GM21825 (cell line): ENCODE data around the gene TBX1.
A peak's percentile ranks its signal among the peaks of the same experiment; 100 is the strongest.
"Not testable (repeated sequence)": the region's sequence is repeated elsewhere in the genome, so short reads cannot be mapped to it uniquely, and the experiment has no call there.

Experiments
- ATAC-seq: cut with Tn5 transposase; IDR thresholded peaks from one replicate; pipeline ENCODE4 v1.9.1; 2021; ENCODE audit warnings: mild to moderate bottlenecking, moderate library complexity; ENCODE audit not compliant: unreplicated experiment

TBX1 gene

DNA sequence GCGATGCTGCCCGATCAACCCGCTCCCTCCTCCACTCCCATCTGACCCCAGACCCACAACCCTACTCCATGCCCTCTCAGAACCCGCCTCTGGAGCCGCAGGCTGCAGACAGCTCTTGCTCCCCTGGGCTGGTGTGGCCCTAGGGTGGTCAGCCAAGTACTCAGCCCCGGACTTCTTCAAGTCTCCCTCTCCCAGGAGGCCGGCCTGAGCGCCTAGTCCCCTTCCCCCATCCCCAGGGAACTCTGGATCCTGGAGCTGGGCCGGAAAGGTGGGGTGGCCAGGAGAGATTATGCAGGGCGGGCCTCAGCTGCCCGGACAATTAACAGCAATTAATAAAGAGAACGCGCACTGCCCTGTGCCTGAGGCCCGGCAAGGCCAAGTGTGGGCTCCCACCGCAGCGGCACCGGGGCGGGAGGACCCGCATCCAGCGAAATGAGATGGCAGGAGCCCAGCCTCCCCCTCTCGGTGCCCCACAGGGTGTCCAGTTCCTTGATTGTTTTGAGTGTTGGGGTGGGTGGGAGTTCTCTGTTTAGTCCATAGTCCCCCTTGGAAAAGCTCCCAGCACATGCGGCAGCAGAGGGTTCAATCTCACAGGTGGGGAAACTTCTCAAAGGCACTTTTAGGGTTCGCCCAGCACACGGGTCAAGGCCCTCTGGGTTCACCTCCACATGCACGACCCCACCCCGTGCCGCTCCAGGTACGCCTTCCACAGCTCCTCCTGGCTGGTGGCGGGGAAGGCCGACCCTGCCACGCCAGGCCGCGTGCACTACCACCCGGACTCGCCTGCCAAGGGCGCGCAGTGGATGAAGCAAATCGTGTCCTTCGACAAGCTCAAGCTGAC, 3.1 kb downstream of the TBX1 start:
- no peak for ATAC-seq

DNA sequence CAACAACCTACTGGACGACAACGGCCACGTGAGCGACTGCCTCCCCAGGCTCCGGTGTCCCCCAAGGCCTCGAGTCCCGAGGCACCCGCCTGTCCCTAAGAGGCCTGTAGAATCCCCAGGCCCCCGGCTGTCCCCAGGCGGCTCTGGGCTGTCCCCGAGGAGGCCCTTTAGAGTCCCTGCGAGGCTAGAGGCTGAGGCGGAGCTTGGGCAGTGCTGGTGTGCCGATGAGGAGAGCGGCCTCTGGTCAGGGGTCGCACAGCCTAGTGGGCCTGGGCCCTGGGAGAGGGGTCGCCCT, 3.7 kb downstream of the TBX1 start:
- no peak for ATAC-seq

DNA sequence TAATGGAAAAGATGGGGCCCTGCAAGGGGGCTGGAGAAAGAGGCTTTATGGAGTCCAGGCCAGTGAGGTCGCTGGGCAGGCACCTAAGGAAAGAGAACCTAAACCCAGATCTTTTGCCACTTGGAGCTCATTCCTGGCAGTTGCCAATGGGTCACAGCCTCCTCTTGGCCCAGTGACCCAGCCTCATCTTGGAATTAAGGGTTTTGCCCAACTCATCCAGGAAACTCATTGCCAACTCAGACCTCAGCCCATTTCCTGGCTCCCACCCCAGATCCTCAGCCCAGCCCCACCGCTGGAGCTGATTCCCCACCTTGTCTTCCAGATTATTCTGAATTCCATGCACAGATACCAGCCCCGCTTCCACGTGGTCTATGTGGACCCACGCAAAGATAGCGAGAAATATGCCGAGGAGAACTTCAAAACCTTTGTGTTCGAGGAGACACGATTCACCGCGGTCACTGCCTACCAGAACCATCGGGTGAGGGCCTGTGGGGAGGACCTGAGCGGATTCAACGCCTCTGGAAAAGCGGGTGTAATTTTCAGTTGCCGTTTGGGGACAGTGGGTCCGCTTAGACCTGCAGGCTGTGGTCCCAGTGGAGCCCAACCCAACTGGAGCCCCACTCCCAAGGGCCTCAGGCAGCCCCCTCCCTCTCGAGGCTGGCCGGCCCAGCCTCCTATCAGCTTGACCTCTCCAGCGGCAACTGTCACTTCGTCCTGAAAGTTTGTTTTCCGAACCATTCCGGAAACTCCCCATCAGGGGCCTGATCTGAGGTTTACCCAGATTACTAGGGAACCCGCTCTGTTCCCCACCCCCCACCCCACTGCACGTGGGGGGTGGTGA, 4.3 kb downstream of the TBX1 start:
- ATAC-seq, result no peak

DNA sequence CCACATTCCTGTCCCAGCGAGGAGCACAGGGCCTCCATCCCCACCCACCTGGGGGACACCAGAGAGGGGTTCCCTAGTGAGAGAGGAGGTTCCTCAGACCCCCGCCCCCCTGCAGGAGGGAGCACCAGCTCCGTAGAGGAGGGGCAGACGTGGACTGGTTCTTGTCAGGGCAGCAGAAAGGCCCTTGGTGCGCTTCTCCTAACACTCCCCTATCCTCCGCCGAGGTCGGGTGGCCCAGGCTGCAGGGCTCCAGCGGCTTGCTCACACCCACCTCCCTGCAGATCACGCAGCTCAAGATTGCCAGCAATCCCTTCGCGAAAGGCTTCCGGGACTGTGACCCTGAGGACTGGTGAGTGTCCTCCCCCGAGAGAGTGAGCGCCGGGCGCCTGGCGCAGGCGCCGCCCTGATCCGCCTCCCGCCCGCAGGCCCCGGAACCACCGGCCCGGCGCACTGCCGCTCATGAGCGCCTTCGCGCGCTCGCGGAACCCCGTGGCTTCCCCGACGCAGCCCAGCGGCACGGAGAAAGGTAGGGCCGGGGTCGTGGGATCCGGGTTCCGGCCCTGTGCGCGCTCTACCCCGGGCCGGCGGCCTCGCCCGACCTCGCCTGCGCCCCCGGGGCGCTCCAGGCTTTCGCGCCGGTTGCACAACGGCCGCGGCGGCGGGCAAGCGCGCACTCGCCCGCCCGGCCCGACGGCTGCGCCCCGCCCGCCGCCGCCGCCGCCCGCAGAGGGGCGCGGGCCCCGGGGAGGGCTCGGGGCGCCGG, 5.1 kb downstream of the TBX1 start:
- no peak for ATAC-seq

DNA sequence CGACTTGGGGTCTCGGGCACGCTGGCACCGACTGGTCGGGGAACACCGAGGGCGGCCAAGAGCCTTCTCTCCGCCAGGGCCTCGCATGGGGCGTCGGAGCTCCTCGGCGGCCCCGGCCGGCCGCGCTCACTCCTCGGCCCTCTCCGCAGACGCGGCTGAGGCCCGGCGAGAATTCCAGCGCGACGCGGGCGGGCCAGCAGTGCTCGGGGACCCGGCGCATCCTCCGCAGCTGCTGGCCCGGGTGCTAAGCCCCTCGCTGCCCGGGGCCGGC, 5.6 kb downstream of the TBX1 start:
- no peak for ATAC-seq

DNA sequence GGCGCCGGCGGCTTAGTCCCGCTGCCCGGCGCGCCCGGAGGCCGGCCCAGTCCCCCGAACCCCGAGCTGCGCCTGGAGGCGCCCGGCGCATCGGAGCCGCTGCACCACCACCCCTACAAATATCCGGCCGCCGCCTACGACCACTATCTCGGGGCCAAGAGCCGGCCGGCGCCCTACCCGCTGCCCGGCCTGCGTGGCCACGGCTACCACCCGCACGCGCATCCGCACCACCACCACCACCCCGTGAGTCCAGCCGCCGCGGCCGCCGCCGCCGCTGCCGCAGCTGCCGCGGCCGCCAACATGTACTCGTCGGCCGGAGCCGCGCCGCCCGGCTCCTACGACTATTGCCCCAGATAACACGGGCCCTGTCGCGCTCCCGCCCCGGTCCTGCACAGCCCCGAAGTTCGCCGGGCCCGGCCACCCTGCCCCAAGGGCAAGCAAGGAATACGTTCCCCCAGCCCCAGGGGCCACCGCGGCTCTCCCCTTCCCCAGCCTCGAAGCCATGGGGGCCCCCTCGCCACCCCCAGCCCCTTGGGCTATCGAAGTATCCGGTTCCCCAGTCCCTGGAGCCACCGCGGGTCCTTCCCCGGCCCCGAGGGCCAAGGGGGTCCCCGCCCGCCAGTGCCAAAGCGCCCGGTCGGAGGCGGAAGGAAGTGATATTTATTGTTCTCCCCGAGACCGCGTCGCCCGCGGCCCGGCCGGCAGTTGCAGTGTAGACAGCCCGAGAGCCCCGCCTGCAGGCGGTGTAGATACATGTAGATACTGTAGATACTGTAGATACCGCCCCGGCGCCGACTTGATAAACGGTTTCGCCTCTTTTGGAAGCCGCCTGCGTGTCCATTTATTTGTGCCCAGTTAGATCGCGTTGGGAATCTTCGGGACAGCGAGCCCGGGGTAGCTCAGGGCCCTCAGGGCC, 6.2 kb downstream of the TBX1 start:
- ATAC-seq, result no peak

DNA sequence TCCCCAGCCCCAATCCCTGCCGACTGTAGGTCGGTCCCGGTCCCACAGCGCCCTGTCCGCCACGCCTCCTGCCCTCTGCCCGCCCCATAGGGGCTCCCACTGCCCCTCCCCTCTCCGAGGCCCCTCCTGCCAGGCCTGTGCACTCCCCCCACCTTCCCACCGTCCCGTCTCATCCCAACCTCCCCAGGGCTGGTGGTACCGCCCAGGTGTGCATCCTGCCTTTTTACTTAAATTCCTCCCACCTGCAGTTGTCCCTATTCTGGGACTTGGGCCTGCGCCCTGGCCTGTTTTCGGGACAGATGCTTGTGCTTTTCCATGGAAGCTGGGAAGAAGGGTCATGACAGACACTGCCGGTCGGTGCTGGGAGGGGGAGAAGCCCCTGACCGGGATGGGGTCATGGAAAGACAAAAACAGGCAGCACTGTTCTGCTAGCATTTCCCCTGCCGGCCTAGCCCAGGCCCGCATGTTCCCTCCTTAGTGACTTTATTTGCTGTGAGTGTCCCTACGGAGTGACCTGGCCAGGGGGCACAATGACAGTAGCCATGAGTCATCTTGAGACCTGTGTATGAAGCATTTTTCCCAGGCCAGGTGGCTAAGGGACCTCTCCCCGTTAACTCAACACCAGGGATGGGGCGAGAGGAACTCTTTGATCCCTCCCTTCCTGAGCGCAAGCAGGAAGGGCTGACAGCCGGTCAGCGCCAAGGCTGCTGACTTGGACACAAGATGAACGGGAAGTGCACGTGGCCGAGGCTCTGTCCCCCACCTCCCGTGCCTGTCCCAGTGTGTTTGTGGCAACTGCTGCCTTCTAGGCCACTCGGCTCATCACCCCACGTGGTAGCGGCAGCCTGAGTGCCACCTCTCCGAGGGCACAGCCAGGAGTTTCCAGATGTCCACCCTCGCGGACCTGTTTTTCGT, 7.1 kb downstream of the TBX1 start:
- no peak for ATAC-seq

DNA sequence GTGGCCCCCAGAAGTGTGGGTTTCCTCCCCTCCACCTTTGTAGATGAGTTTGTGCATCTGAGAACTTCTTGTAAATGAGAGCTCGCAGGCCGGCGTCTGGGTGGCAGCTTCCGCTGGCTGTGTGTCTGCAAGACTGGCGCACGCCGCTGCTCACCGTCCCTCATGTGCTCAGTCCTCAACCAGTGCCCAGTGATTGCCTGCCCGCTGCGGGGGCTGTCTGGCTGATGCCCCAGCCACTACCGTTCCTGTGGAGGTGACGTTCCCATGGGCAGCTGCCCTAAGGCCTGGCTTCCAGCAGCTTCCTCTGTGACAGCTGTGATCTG, 8.8 kb downstream of the TBX1 start:
- no peak for ATAC-seq

DNA sequence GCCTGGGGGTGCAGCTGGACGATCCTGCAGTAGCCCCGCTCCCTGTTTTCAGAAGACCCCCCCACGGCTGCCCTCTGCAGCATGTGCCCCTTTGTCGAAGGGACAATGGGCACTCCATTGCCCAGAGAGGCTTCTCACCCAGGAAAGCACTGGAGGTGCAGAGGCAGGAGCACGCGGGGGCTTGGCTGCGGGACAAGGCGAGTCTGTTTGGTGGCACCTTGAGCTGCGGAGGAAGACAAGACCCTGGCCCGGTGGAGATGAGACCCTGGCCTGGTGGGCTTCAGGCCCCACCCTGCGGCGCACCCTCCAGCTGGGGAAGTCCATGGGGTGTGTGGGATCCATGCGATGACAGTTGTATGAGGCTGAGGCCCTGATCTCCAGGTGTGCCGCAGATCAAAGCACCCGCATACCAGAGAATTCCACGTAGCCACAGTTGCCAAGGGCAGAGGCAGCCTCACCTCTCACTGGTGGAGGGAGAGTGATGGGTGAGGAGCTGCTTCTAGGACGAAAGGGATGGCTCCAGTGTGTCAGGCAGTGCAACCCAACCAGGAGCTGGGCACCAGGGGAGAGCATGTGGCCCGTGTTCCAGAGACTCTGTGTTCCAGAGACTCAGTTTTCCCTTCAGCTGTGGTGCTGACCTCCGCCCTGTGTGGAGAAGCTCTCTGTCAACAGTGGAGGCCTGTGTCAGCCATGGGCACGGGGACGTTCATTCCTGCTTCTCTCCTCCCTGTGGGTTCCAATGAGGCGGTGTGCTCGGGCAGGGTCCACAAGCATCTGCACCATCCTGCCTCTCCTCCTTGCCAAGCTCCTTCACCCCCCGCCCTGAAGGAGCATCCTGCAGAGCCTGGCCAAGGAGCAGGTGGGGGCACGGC, 10.0 kb downstream of the TBX1 start:
- no peak for ATAC-seq

DNA sequence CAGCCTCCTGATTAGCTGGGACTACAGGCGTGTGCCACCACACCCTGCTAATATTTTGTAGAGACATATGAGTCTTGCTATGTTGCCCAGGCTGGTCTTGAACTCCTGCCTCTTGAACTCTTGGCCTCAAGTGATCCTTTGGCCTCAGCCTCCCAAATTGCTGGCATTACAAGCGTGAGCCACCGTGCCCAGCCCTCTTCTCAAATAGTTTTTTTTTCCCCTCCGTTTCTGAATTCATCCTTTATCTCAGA, 11.8 kb downstream of the TBX1 start:
- no peak for ATAC-seq

DNA sequence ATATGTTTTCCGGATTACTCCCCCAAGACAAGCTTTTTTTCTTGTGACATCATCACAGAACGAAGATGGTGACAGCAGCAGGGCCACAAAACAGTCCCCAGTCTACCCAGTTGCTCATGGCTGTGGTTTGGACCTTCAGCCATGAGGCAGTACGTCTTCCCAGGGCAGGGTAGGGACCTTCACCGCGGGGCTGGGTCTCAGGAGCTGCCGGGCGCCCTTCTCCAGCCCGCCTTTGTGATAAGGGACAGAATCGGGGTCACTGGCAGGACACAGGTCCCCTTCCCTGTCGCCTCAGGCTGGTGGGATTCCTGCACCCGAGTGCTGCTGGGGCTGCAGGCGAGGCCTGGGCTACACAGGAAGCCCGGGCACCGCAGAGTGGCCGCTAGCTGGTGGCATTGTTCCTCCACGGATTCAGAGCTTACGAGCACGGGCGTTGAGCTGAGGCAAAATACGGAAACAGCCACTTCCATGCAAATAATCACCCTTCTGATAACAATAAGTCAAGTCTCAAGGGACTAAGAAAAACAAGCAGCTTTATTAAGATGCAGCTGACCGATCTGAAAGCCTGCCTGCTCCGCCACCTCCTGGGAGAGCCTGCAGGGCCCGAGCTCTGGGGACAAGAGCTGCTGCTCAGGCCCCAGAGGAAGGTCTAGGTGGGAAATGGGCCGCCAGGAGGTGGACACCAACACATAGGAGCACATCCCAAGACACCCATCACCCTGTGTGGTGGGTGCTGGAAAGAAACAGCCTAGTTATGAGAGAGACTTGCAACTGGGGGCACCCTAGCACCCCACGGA, 12.3 kb downstream of the TBX1 start:
- ATAC-seq, result peak; percentile 60

DNA sequence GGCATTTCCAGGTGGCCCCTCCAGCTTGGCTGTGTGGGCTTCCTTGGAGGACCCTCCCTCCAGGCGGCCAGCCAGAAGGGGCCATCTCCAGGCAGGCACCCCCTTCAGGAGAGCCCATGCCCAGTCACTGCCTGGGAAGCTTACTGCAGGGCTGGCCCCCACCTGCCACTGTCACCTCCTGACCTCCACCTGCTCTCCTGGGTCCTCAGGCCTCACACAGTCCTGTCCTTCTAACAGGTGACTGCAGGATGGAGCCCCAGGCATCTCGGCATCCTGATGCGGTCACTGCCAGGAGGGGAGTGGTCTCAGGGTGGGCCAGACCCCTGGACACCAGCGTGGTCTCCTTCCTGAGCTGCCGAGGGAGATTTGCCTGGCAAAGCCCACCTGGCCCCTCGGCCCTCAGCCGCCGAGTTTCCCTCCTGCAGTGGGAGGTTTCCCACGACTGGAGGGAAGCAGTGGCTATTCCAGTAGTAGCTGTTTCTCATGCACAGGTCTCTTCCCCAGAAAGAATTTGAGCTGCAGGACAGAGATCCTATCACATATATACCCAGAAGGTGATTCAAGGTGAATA, 13.0 kb downstream of the TBX1 start:
- ATAC-seq, result no peak

DNA sequence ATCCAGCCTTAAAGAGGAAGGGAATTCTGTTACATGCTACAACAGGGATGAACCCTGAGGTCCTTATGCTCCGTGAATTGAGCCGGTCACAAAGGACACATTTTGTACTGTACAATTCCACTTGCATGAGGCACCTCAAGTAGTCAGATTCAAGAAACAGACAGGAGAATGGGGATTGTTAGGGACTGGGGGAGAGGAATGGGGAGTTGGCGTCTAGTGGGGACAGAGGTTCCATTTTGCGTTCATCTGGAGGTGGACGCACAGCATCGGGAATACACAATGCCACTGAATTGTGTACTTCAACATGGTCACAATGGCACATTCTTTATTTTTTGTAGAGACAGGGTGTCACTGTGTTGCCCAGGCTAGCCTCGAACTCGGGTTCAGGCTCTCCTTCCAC, 14.1 kb downstream of the TBX1 start:
- no peak for ATAC-seq

DNA sequence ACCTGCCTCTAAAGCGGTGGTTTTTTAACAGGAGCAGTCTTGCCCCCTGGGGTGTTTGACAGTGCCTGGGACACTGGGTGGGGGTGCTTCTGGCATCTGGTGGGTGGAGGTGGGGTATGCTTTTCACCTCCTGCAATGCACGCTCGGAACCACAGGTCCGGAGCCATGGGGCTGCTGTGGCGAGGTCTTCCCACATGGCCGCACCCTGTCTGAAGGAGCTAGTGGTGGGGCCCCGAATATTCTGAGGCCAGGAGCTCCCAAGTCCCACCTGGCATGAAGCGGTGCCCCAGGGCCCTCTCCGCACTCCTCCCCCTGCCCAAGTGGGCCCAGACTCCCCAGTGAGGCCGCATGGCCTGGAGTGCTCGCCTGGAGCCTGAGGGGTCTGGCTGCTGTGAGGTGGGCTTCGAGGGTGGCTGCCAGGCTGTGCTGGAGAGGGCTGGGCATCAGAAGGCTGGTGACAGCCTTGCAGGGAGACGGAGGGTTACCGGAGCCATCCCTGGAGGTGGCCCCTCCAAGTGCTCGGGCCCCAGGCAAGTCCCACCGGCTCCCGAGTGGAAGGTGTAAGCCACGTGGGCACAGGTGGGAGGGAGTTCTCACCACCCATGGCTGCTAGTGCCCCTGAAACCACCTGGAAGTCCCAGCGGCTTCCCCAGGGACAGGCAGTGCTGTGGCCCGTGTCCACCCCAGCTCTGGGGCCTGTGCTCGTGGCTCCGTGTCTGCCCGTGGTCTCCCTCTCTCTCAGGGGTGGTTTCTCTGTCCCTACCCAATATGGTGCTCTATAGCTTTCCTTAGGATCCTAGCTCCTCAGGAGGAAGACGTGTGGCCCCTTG, 15.1 kb downstream of the TBX1 start:
- ATAC-seq, result no peak

DNA sequence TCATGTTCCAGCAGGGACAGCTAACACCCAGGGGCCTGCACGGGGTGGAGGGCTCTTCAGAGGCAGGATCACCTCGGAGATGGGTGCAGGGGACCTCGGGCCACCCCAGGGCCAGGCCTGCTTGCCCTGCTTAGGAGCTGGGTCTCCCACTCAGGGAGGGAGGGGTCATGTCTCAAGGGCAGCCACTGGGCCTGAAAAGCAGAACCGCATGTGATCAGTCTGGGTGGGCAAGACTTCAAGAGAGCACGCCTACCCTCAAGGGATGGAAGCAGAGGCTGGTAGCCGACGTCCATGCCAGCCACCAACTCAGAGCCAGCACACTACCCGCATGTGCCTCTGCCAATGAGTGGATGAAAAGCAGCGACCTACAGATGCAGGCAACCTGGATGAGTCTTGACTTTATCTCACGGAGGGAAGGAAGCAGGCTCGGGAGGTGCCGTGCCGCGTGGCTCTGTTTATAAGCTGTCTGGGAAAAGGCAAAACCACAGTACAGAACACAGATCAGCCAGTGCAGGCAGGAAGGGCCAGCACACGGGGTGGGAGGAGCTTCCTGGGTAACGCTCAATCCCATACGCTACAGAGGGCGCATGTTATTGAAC, 16.0 kb downstream of the TBX1 start:
- ATAC-seq, result no peak

DNA sequence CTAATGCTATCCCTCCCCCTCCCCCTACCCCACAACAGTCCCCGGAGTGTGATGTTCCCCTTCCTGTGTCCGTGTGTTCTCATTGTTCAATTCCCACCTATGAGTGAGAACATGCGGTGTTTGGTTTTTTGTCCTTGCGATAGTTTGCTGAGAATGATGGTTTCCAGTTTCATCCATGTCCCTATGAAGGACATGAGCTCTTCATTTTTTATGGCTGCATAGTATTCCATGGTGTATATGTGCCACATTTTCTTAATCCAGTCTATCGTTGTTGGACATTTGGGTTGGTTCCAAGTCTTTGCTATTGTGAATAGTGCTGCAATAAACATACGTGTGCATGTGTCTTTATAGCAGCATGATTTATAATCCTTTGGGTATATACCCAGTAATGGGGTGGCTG, 16.6 kb downstream of the TBX1 start:
- ATAC-seq, result not testable (repeated sequence)

DNA sequence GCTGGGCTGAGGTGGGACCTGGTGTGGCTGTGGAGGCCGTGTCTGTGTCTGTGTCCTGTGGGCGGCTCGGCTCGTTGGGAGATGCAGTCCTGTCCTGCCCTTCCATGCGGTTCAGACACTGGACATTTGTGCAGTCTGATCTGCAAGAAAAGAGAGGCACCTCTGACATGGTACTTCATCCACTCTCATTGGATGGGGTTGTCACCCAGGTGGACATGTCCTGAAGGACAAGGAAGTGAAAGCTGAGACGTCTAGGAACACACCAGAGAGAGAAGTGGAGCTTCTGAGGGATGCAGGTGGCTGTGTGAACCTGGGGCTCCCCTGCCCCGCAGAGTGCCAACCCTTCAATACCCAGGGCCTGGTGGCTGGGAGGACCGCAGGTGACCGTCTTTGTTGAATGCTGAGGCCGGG, 18.4 kb downstream of the TBX1 start:
- ATAC-seq, result no peak
